CD8-positive, alpha-beta memory T cell (primary cell): ENCODE results near the gene DQX1. TPM values are rescaled to one million over a fixed set of nuclear protein-coding genes. Genes with fewer than 3 reads are reported as not detected.
A peak's percentile ranks its signal among the peaks of the same experiment; 100 is the strongest.

Experiments used
- CTCF ChIA-PET: fragments of 350-600 bp; sonication (Branson Sonifier 250); formaldehyde crosslinking; loops from one replicate; lab custom pipeline; 2021; ENCODE audit warnings: antibody characterized with exemption; lab: Charles Lee
- POLR2A ChIA-PET: fragments of 350-600 bp; sonication (Branson Sonifier 250); formaldehyde crosslinking; loops from one replicate; lab custom pipeline; 2021; ENCODE audit warnings: antibody characterized with exemption; lab: Charles Lee
- DNase-seq, 5 donors: peaks; one replicate each; pipeline versions ENCODE4 v3.0.0 to v3.0.0-alpha.2; 2020 to 2022; ENCODE audit warnings: mixed read lengths in 1 of 5
- H3K27ac ChIP-seq: one replicate; pipeline ENCODE4 v1.7.0; 2013; ENCODE audit warnings: low read depth, mild to moderate bottlenecking, low read length, moderate library complexity
- H3K27me3 ChIP-seq: 2 replicates; pipeline ENCODE4 v1.7.0; 2013; ENCODE audit warnings: low read length, mild to moderate bottlenecking; ENCODE audit not compliant: insufficient read depth, poor library complexity, severe bottlenecking
- H3K36me3 ChIP-seq: 2 replicates; pipeline ENCODE4 v1.7.0; 2013; ENCODE audit warnings: mild to moderate bottlenecking, low read length, moderate library complexity; ENCODE audit not compliant: insufficient read depth
- H3K4me1 ChIP-seq: 2 replicates; pipeline ENCODE4 v1.7.0; 2013; ENCODE audit warnings: mild to moderate bottlenecking, low read length, moderate library complexity; ENCODE audit not compliant: insufficient read depth
- H3K4me3 ChIP-seq: 2 replicates; pipeline ENCODE4 v1.7.0; 2013; ENCODE audit warnings: mild to moderate bottlenecking, low read length
- H3K9me3 ChIP-seq: 2 replicates; pipeline ENCODE4 v1.7.0; 2013; ENCODE audit warnings: mild to moderate bottlenecking, low read length
- H3K27ac Mint-ChIP-seq, 8 donors: one replicate each; pipeline ENCODE4 v1.8.0; 2020 to 2021; ENCODE audit warnings: mixed read lengths in 8 of 8, mild to moderate bottlenecking in 6 of 8, inconsistent platforms in 3 of 8, moderate library complexity in 3 of 8
- H3K27me3 Mint-ChIP-seq, 2 donors: one replicate each; pipeline ENCODE4 v1.8.0; 2020 to 2021; ENCODE audit warnings: mixed read lengths in 2 of 2, mild to moderate bottlenecking in 1 of 2, moderate library complexity in 1 of 2
- H3K36me3 Mint-ChIP-seq, 3 donors: one replicate each; pipeline ENCODE4 v1.8.0; 2020 to 2021; ENCODE audit warnings: mixed read lengths in 3 of 3, inconsistent platforms in 1 of 3, mild to moderate bottlenecking in 1 of 3
- H3K4me1 Mint-ChIP-seq, 3 donors: one replicate each; pipeline ENCODE4 v1.8.0; 2020 to 2021; ENCODE audit warnings: mixed read lengths in 3 of 3, inconsistent platforms in 1 of 3, mild to moderate bottlenecking in 1 of 3
- H3K4me3 Mint-ChIP-seq, 7 donors: one replicate each; pipeline ENCODE4 v1.8.0; 2020 to 2021; ENCODE audit warnings: mixed read lengths in 7 of 7, mild to moderate bottlenecking in 6 of 7, moderate library complexity in 4 of 7, inconsistent platforms in 2 of 7
- H3K9me3 Mint-ChIP-seq, 5 donors: one replicate each; pipeline ENCODE4 v1.8.0; 2020 to 2022; ENCODE audit warnings: mixed read lengths in 5 of 5, mild to moderate bottlenecking in 3 of 5, moderate library complexity in 2 of 5, inconsistent platforms in 1 of 5
- polyA plus RNA-seq: library from polyadenylated mRNA; unstranded; fragments of 300-500 nt; fragmentation: Illumina TruSeq; gene quantifications from one replicate; pipeline ENCODE4 v1.2.3, GENCODE V29; 2021
- total RNA-seq, 2 experiments: library from RNA; stranded (reverse); gene quantifications; one replicate each; pipeline ENCODE4 v1.2.3, GENCODE V29; 2021

DQX1 gene, protein sequence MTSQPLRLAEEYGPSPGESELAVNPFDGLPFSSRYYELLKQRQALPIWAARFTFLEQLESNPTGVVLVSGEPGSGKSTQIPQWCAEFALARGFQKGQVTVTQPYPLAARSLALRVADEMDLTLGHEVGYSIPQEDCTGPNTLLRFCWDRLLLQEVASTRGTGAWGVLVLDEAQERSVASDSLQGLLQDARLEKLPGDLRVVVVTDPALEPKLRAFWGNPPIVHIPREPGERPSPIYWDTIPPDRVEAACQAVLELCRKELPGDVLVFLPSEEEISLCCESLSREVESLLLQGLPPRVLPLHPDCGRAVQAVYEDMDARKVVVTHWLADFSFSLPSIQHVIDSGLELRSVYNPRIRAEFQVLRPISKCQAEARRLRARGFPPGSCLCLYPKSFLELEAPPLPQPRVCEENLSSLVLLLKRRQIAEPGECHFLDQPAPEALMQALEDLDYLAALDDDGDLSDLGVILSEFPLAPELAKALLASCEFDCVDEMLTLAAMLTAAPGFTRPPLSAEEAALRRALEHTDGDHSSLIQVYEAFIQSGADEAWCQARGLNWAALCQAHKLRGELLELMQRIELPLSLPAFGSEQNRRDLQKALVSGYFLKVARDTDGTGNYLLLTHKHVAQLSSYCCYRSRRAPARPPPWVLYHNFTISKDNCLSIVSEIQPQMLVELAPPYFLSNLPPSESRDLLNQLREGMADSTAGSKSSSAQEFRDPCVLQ
- total RNA-seq = under 1 TPM; 0.51 to 0.83 TPM
- polyA plus RNA-seq = not detected

DNA sequence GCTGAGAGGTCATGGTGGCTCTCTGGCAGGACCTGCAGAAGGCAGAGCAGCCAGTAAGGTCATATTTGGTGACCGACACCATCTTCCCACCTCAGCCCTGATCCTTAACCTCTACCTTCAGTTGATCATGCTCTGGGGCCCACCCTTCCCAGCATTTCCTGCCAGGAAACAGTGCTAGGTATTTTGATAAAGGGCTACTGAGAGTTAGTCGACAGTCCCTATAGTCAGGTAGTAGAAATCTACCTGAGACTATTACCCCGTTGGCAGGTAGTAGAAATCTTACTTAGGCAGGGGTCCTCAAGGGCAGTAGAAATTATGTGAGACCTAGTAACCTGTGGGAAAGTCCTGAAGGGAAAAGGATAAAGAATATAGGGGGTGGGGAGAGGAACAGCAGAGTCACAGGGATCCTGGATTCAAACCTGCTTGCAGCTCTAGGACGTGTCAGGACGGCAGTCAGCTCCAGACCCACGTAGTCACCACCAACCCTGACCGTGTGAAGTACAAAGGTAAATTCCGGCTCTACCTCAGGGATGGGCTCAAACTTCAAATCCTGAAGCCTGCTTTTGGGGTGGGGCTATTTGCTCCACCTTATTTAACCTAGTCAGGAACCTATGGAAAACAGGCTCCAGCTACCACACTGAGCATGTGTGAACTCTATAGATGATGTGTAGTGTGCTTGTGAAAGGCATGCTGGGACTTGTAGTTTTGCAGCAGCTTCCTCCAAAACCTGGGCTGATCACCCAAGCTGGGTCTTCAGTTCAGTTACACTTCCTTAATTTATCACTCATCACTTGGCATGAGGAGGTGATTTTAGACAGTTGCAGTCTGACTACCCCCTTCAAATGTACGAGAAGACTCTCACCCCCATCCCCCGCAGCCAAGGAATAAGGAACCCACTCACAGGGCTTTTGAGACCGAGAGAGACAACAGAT, at the start of gene DQX1:
Gene DQX1, minus strand, starts transcription at position 515 of the 932 bp plus-strand sequence. Its CDS starts 502 bp downstream, at position 13.
- no peaks in the 10 kb centered on the region for H3K27me3 ChIP-seq
- H3K4me3 ChIP-seq = no peak within 1 kb of the TSS
- ChIA-PET CTCF (interaction anchor here (1.1 to 1.7 kb wide), 3 partner anchors 26 to 43 kb away, joined by 3 to 5 read pairs (median 4); partner anchors contain the start of genes CCDC142, LBX2 and TTC31), POLR2A (interaction anchor here (0.9 to 1.3 kb wide), 3 partner anchors 23 to 68 kb away, joined by 3 read pairs; partner anchors contain the start of genes CCDC142 and TTC31)
- Mint-ChIP-seq H3K27ac (peak within 1 kb of the TSS in 6 of 8 donors; percentile 12 to 71 (median 49)), H3K4me3 (peak within 1 kb of the TSS in 2 of 7 donors; percentile 64 to 82), H3K27me3 (peaks cover 0 to 5% of the 10 kb centered on the region in 2 donors), H3K4me1 (peaks cover 20 to 29% (median 24%) of the 10 kb centered on the region in 3 donors), H3K9me3 (no peaks in the 10 kb centered on the region), H3K36me3 (peaks cover 15 to 39% (median 17%) of the 10 kb centered on the region in 3 donors)
- peaks cover 12% of the 10 kb centered on the region for H3K36me3 ChIP-seq
- H3K27ac ChIP-seq = no peak within 1 kb of the TSS
- H3K9me3 ChIP-seq = no peaks in the 10 kb centered on the region
- peaks cover 17% of the 10 kb centered on the region for H3K4me1 ChIP-seq
- no peak for DNase-seq

DNA sequence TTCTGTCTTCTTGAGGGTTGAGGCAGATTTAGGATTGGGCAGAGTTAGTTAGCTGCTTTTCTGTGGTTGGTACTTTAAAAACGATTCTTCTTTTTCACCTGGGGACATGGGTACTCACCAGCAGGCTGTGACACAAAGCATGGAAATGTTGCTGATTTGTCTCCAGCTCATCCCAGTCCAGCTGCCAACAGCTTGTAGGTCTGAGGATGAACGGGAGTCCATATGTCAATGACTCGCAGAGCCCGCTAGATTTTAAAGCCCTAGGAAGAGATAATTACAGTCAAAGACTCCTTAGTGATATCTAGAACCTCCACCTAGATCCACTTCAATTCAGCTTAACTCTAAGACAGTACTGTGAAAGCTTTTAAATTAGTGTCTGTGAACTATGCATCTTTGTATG, 49.3 kb upstream of the DQX1 start:
- ChIA-PET POLR2A (no interaction called here), CTCF (interaction anchor here (2.0 kb wide), 1 partner anchor 12 kb away, joined by 7 read pairs; no protein-coding TSS in a partner anchor)
- no peak overlapping the region for H3K27ac ChIP-seq
- peaks cover 0 to 4% (median 0%) of the 10 kb centered on the region in 3 donors for H3K36me3 Mint-ChIP-seq
- no peaks in the 10 kb centered on the region for H3K9me3 Mint-ChIP-seq
- peaks cover 0 to 3% of the 10 kb centered on the region in 2 donors for H3K27me3 Mint-ChIP-seq
- DNase-seq = no peak
- no peak overlapping the region for H3K27ac Mint-ChIP-seq
- H3K4me1 ChIP-seq = peaks cover 11% of the 10 kb centered on the region
- no peaks in the 10 kb centered on the region for H3K9me3 ChIP-seq
- H3K27me3 ChIP-seq = no peaks in the 10 kb centered on the region
- H3K4me1 Mint-ChIP-seq = peaks cover 14 to 15% (median 15%) of the 10 kb centered on the region in 3 donors
- no peak overlapping the region for H3K4me3 Mint-ChIP-seq
- H3K36me3 ChIP-seq = no peaks in the 10 kb centered on the region
- H3K4me3 ChIP-seq = no peak overlapping the region

DNA sequence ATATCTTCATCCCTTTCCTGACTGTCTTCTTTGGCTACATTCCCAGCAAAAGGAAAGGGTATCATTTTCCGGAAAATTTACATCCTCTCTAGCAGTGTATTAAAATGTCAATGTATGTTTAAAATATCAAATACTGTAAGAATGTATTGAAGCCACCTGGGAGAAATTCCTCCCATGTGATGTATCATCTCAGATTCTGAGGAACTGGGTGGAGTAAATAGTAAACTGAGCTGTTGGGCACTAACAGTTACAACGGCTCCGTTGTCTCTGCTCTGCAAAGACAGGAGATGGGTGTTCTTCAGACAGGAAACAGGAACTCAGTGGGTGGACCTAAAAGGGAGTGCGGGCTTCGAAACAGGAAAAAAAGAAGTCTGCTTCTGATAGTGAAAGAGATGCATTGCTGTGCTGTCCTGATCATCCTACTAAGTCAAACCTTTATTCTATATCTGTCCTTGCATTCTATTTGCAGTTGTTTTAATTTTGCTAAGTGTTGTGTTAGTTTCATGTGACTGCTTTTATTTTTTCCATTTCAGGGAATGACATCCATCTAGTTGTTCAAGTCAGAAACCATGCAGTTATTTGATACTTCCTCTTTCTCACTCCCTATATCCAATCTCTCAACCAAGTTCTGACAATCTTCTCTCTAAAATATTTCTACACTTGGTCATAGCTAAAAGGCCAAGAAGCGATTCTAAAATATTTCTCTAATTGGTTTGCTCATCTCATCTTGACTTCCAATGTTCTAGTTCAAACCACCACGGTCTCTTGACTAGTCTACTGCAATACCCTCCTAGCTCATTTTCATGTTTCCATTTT, 47.9 kb upstream of the DQX1 start:
- no peak overlapping the region for H3K27ac ChIP-seq
- no peaks in the 10 kb centered on the region for H3K27me3 ChIP-seq
- Mint-ChIP-seq H3K27ac (peak overlapping the region; percentile 15 to 87 (median 76)), H3K9me3 (no peaks in the 10 kb centered on the region), H3K27me3 (no peaks in the 10 kb centered on the region), H3K4me1 (peaks cover 14 to 15% (median 15%) of the 10 kb centered on the region in 3 donors), H3K4me3 (peak overlapping the region in 6 of 7 donors; percentile 30 to 72 (median 64)), H3K36me3 (peaks cover 0 to 4% (median 0%) of the 10 kb centered on the region in 3 donors)
- ChIA-PET POLR2A (no interaction called here), CTCF (interaction anchor here (1.3 to 2.0 kb wide), 2 partner anchors 13 to 239 kb away, joined by 3 to 7 read pairs; no protein-coding TSS in a partner anchor)
- H3K36me3 ChIP-seq = no peaks in the 10 kb centered on the region
- DNase-seq = peak in 1 of 5 donors; percentile 39
- H3K4me1 ChIP-seq = peaks cover 11% of the 10 kb centered on the region
- no peaks in the 10 kb centered on the region for H3K9me3 ChIP-seq
- peak overlapping the region; percentile 22 for H3K4me3 ChIP-seq

DNA sequence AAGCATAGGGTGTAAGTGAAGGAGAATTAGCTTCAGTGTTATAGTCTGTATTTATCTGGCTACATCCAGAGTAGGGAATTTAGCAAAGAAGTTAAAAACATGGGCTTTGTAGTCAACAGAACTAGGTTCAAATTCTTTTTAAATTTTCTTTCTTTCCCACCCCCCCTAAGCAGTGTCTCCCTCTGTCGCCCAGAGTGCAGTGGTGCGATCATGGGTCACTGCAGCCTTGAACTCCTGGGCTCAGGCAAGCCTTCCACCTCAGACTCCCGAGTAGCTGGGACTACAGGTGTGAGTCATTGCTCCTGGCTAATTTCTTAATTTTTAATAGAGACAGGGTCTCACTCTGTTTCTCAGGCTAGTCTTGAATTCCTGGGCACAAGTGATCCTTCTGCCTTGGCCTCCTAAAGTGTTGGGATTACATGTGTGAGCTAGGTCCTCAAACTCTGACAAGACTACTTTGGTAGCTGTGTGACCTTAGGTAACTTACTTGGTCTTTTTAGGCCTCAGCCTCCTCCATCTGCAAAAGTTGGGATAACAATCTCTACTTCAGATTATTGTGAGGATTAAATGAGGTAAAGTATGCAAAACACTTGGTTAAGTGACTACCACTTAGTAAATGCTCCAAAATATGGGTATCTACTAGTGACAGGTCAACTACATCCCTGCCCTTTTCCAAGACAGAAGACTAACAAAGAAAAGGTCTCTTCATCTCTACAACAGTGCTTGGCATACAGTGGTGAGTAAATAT, 46.3 kb upstream of the DQX1 start:
- Histone ChIP-seq H3K4me1 (peaks cover 11% of the 10 kb centered on the region), H3K27me3 (no peaks in the 10 kb centered on the region), H3K36me3 (no peaks in the 10 kb centered on the region), H3K4me3 (no peak overlapping the region), H3K27ac (no peak overlapping the region), H3K9me3 (no peaks in the 10 kb centered on the region)
- H3K9me3 Mint-ChIP-seq = no peaks in the 10 kb centered on the region
- ChIA-PET CTCF (interaction anchor here (1.3 kb wide), 1 partner anchor 237 kb away, joined by 3 read pairs; no protein-coding TSS in a partner anchor), POLR2A (no interaction called here)
- H3K27ac Mint-ChIP-seq = peak overlapping the region in 1 of 8 donors; percentile 23
- DNase-seq = no peak
- peaks cover 0 to 4% (median 0%) of the 10 kb centered on the region in 3 donors for H3K36me3 Mint-ChIP-seq
- peaks cover 14 to 15% (median 15%) of the 10 kb centered on the region in 3 donors for H3K4me1 Mint-ChIP-seq
- peaks cover 9 to 10% of the 10 kb centered on the region in 2 donors for H3K27me3 Mint-ChIP-seq
- H3K4me3 Mint-ChIP-seq = no peak overlapping the region

DNA sequence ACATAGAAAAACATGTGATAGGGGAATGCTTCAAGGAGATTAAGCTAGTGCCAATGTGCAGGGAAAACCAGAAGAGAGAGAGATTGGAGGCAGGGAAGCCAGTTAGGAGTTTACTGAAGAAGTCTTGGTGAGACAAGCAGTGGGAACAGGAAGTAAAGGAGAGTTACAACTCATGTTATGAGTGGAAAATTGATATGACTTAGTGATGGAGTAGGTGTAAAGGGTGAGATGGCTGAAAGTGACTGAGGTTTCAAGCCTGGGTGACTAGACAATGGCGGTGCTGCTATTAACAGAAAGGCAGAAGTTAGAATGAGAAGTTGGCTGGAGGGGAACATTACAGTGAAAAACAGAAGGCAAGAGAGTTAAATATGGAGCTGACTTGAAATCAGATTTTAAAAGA, 45.0 kb upstream of the DQX1 start:
- H3K4me1 ChIP-seq = peaks cover 11% of the 10 kb centered on the region
- no peaks in the 10 kb centered on the region for H3K27me3 ChIP-seq
- H3K36me3 ChIP-seq = no peaks in the 10 kb centered on the region
- H3K4me1 Mint-ChIP-seq = peaks cover 14 to 15% (median 15%) of the 10 kb centered on the region in 3 donors
- no peak overlapping the region for H3K4me3 ChIP-seq
- H3K27ac ChIP-seq = no peak overlapping the region
- no peak for DNase-seq
- peaks cover 12 to 15% of the 10 kb centered on the region in 2 donors for H3K27me3 Mint-ChIP-seq
- H3K27ac Mint-ChIP-seq = no peak overlapping the region
- ChIA-PET CTCF (no interaction called here), POLR2A (no interaction called here)
- H3K9me3 ChIP-seq = no peaks in the 10 kb centered on the region
- no peak overlapping the region for H3K4me3 Mint-ChIP-seq
- H3K9me3 Mint-ChIP-seq = no peaks in the 10 kb centered on the region
- peaks cover 0 to 4% (median 0%) of the 10 kb centered on the region in 3 donors for H3K36me3 Mint-ChIP-seq

DNA sequence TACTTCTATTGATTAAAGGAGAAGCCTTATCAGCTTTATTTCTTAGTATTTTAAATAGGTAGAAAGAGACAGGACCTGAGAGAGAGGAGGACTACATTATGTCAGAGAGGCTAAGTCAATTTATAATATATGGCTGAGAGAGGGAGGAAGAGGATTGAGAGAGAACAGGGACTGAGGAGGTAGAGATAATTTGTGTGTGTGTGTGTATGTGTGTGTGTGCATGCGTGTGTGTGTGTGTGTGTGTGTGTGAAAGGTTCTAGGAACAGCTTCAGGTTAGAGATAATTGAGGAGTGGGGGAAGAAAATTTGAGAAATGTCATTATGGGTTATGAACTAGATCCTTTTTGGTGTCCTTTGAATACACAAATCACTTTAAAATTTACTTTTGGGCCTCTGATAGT, 43.7 kb upstream of the DQX1 start:
- POLR2A ChIA-PET = no interaction called here
- Mint-ChIP-seq H3K36me3 (peaks cover 0 to 2% (median 0%) of the 10 kb centered on the region in 3 donors), H3K4me3 (no peak overlapping the region), H3K9me3 (no peaks in the 10 kb centered on the region), H3K27ac (peak overlapping the region in 1 of 8 donors; percentile 59), H3K4me1 (peaks cover 13% of the 10 kb centered on the region in 3 donors), H3K27me3 (peaks cover 18 to 20% of the 10 kb centered on the region in 2 donors)
- Histone ChIP-seq H3K27me3 (no peaks in the 10 kb centered on the region), H3K4me3 (no peak overlapping the region), H3K4me1 (peaks cover 11% of the 10 kb centered on the region), H3K27ac (no peak overlapping the region), H3K9me3 (no peaks in the 10 kb centered on the region), H3K36me3 (no peaks in the 10 kb centered on the region)
- DNase-seq = no peak
- CTCF ChIA-PET = no interaction called here
